Prostate gland (tissue), 2 donors: ENCODE measurements around the gene ACOT12. TPM values are rescaled to one million over a fixed set of nuclear protein-coding genes. Genes with fewer than 3 reads are reported as not detected.
"Not testable (repeated sequence)": the region's sequence is repeated elsewhere in the genome, so short reads cannot be mapped to it uniquely, and the experiment has no call there.

Source experiments
- DNase-seq: peaks from one replicate; pipeline ENCODE4 v3.0.0-alpha.2; 2019; ENCODE audit warnings: low spot score
- H3K27ac ChIP-seq, 2 donors: fragments of 200-600 bp; sonication (generic); 2 replicates each; pipeline ENCODE4 v1.5.1; 2017 to 2019
- H3K27me3 ChIP-seq: fragments of 200-600 bp; sonication (generic); replicated peaks from 2 replicates; pipeline ENCODE4 v1.5.1; 2019; ENCODE audit not compliant: insufficient read depth
- H3K36me3 ChIP-seq, 2 donors: fragments of 200-600 bp; sonication (generic); 1 replicate in 1 of 2; 2 replicates in 1 of 2; pipeline versions ENCODE4 v1.5.1 to v1.8.1; 2017 to 2019
- H3K4me1 ChIP-seq: fragments of 200-600 bp; sonication (generic); replicated peaks from 2 replicates; pipeline ENCODE4 v1.5.1; 2019
- H3K4me3 ChIP-seq, 2 donors: fragments of 200-600 bp; sonication (generic); 2 replicates each; pipeline ENCODE4 v1.5.1; 2017 to 2019
- H3K9me3 ChIP-seq: fragments of 200-600 bp; sonication (generic); 2 replicates; pipeline ENCODE4 v1.5.1; 2017
- POLR2A ChIP-seq: fragments of 450-650 bp; IDR thresholded peaks from one replicate; pipeline ENCODE4 v1.6.1; 2016; ENCODE audit warnings: antibody characterized with exemption, mild to moderate bottlenecking
- POLR2AphosphoS5 ChIP-seq: sonication (generic); formaldehyde crosslinking; IDR thresholded peaks from one replicate; pipeline ENCODE4 v1.6.1; 2017; ENCODE audit warnings: antibody characterized with exemption
- WGBS: methylation state at CpG from one replicate; pipeline ENCODE4 v1.1.5; 2018; 5-methylcytosine and 5-hydroxymethylcytosine counted together
- intact Hi-C: fragments of 100-400 bp; cut with DNase I; formaldehyde crosslinking; loops from one replicate; pipeline ENCODE4 v1.14.2; 2022
- total RNA-seq, 2 donors: library from RNA; depleted of rRNA; stranded (reverse); fragments of >200 nt; gene quantifications; one replicate each; pipeline ENCODE4 v1.1.0, GENCODE V29; 2016
- TF ChIP-seq, protein P1 (sequence below), 4 experiments: fragments of 200-600 bp in 2 of 4; fragments of 450-650 bp in 2 of 4; sonication (generic) in 2 of 4; IDR thresholded peaks; 1 replicate in 3 of 4; 2 replicates in 1 of 4; pipeline ENCODE4 v1.5.1; 2016 to 2019; ENCODE audit warnings: antibody characterized with exemption in 4 of 4, mild to moderate bottlenecking in 2 of 4, moderate library complexity in 2 of 4

Gene ACOT12
- total RNA-seq, 2 donors from 2014 or later, result 1.0 TPM; not detected in 1

GRCh38 chr5:81297531-81297930, 96.4 kb downstream of the ACOT12 start:
- Histone ChIP-seq H3K27me3 (no peaks in the 10 kb centered on the region), H3K4me3 (no peak overlapping the region), H3K9me3 (no peaks in the 10 kb centered on the region), H3K4me1 (peaks cover 10% of the 10 kb centered on the region), H3K36me3 (no peaks in the 10 kb centered on the region), H3K27ac (no peak overlapping the region)
- WGBS, result 85% methylated on average over 4 of the region's 4 CpGs
- intact Hi-C loops, result no loop called here
- DNase-seq, result no peak
- TF ChIP-seq, protein P1, sequence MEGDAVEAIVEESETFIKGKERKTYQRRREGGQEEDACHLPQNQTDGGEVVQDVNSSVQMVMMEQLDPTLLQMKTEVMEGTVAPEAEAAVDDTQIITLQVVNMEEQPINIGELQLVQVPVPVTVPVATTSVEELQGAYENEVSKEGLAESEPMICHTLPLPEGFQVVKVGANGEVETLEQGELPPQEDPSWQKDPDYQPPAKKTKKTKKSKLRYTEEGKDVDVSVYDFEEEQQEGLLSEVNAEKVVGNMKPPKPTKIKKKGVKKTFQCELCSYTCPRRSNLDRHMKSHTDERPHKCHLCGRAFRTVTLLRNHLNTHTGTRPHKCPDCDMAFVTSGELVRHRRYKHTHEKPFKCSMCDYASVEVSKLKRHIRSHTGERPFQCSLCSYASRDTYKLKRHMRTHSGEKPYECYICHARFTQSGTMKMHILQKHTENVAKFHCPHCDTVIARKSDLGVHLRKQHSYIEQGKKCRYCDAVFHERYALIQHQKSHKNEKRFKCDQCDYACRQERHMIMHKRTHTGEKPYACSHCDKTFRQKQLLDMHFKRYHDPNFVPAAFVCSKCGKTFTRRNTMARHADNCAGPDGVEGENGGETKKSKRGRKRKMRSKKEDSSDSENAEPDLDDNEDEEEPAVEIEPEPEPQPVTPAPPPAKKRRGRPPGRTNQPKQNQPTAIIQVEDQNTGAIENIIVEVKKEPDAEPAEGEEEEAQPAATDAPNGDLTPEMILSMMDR (IDR thresholded peaks at IDR 0.05), result no peak

DNA sequence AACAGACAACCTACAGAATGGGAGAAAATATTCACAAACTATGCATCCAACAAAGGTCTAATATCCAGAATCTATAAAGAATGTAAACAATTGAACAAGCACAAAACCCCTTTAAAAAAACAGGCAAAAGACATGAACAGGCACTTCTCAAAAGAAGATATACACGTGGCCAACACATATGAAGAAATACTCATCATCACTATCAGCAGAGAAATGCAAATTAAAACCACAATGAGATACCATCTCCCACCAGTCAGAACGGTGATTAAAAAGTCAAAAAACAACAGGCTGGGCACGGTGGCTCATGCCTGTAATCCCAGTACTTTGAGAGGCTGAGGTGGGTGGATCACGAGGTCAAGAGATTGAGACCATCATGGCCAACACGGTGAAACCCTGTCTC, 99.9 kb downstream of the ACOT12 start:
- WGBS, result 91% methylated on average over 5 of the region's 5 CpGs
- H3K36me3 ChIP-seq, intact Hi-C loops, H3K4me3 ChIP-seq, H3K27ac ChIP-seq, DNase-seq, H3K27me3 ChIP-seq, H3K9me3 ChIP-seq, H3K4me1 ChIP-seq: not testable (repeated sequence)

DNA sequence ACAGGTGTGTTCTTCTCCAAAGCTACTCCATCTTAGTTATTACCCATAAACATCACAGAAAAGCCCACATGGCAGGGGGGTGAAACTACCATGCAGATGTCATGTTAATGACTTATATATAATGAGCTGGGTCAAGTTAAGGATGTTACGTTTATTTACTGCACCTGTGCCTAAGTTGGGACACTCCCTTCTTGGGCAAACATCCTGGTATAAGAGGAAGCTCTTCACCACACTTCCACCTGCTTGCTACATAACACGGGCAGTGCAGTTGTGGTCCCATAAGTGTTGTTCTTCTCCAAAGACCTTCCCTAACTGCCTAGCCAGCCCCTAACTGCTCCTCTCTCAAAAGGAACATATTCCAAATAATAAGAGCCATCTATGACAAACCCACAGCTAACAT, 101.8 kb downstream of the ACOT12 start:
- Histone ChIP-seq H3K9me3 (no peaks in the 10 kb centered on the region), H3K27ac (no peak overlapping the region), H3K36me3 (no peaks in the 10 kb centered on the region), H3K4me1 (no peaks in the 10 kb centered on the region), H3K4me3 (no peak overlapping the region), H3K27me3 (no peaks in the 10 kb centered on the region)
- 92% methylated on average over 2 of the region's 2 CpGs for WGBS
- intact Hi-C loops, result no loop called here
- DNase-seq, result no peak
- TF ChIP-seq, protein P1 (IDR thresholded peaks at IDR 0.05), result no peak
- TF ChIP-seq POLR2AphosphoS5 (no peak), POLR2A (no peak)

DNA sequence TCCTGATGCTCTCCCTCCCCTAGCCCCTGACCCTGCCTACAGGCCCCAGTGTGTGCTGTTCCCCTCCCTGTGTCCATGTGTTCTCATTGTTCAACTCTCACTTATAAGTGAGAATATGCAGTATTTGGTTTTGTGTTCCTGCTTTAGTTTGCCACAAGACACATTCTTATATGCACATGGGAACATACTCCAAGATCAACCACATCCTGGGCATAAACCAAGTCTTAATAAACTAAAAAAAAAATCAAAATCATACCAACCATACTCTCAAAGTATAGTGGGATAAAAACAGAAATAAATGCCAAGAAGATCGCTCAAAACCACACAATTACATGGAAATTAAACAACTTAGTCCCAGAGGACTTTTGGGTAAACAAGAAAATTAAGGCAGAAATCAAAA, 103.8 kb downstream of the ACOT12 start:
- Histone ChIP-seq H3K27me3 (no peaks in the 10 kb centered on the region), H3K36me3 (no peaks in the 10 kb centered on the region), H3K9me3 (no peaks in the 10 kb centered on the region), H3K27ac (no peak overlapping the region), H3K4me1 (no peaks in the 10 kb centered on the region), H3K4me3 (no peak overlapping the region)
- 93% methylated on average over 1 of the region's 1 CpG for WGBS
- TF ChIP-seq POLR2A (no peak), POLR2AphosphoS5 (no peak)
- TF ChIP-seq, protein P1 (IDR thresholded peaks at IDR 0.05), result no peak
- no peak for DNase-seq
- intact Hi-C loops, result no loop called here

- Histone ChIP-seq H3K4me1 (no peaks in the 10 kb centered on the region), H3K9me3 (no peaks in the 10 kb centered on the region), H3K27ac (no peak overlapping the region), H3K4me3 (no peak overlapping the region), H3K36me3 (no peaks in the 10 kb centered on the region), H3K27me3 (no peaks in the 10 kb centered on the region)
- intact Hi-C loops, result no loop called here
- TF ChIP-seq, protein P1 (IDR thresholded peaks at IDR 0.05), result no peak
- no peak for TF ChIP-seq POLR2AphosphoS5
- TF ChIP-seq POLR2A, result no peak
- no peak for DNase-seq
- 41% methylated on average over 4 of the region's 4 CpGs for WGBS
These were observed 105.9 kb downstream of the ACOT12 start for GRCh38 chr5:81288021-81288433.
